Coronary artery (tissue), 2 donors: ENCODE data around the gene RUNX3.

Experiments
- DNase-seq: peaks from one replicate; pipeline ENCODE4 v3.0.0-alpha.2; 2017; ENCODE audit warnings: low spot score
- H3K27ac ChIP-seq, 2 donors: fragments of 200-600 bp; sonication (generic); one replicate each; pipeline ENCODE4 v1.5.1; 2016 to 2019
- H3K4me3 ChIP-seq: fragments of 200-600 bp; sonication (generic); 2 replicates; pipeline ENCODE4 v1.5.1; 2016; ENCODE audit warnings: mild to moderate bottlenecking, moderate library complexity
- TF ChIP-seq, protein P1 (sequence below): fragments of 200-600 bp; sonication (generic); IDR thresholded peaks from one replicate; pipeline ENCODE4 v1.5.1; 2019; ENCODE audit warnings: antibody characterized with exemption

The RUNX3 gene

DNA sequence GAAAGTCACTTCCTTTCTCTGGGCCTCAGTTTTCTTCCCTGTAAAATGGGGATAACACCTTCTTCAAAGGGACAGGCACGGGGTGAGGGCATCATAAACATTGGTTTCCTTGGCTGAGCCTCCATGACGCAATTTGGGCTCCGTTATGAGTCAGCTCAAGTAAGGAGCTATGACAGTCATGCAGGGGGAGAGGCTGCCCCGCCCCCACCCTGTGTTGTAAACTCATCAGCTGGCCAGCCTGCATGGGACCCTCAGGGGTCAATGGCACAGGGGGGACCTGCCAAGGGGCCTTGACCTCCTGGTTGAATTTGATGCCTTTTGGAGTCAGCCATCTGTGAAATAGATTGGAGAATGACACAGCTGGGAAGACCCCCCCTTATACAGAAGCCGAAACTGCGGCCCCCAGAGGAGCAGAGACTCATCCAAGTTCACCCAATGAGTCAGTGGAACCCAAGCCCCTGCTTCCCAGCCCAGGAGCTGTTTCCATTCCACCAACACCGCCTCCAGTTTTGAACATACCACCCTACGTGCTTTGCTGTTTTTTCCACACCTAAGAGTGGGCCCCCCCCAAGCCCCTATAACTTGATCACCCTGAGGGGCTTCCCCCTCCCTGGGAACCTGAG lies 36.8 kb upstream of the RUNX3 start:
- Histone ChIP-seq H3K4me3 (no peak overlapping the region), H3K27ac (no peak overlapping the region)
- no peak for DNase-seq
- TF ChIP-seq, protein P1, sequence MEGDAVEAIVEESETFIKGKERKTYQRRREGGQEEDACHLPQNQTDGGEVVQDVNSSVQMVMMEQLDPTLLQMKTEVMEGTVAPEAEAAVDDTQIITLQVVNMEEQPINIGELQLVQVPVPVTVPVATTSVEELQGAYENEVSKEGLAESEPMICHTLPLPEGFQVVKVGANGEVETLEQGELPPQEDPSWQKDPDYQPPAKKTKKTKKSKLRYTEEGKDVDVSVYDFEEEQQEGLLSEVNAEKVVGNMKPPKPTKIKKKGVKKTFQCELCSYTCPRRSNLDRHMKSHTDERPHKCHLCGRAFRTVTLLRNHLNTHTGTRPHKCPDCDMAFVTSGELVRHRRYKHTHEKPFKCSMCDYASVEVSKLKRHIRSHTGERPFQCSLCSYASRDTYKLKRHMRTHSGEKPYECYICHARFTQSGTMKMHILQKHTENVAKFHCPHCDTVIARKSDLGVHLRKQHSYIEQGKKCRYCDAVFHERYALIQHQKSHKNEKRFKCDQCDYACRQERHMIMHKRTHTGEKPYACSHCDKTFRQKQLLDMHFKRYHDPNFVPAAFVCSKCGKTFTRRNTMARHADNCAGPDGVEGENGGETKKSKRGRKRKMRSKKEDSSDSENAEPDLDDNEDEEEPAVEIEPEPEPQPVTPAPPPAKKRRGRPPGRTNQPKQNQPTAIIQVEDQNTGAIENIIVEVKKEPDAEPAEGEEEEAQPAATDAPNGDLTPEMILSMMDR: no peak

DNA sequence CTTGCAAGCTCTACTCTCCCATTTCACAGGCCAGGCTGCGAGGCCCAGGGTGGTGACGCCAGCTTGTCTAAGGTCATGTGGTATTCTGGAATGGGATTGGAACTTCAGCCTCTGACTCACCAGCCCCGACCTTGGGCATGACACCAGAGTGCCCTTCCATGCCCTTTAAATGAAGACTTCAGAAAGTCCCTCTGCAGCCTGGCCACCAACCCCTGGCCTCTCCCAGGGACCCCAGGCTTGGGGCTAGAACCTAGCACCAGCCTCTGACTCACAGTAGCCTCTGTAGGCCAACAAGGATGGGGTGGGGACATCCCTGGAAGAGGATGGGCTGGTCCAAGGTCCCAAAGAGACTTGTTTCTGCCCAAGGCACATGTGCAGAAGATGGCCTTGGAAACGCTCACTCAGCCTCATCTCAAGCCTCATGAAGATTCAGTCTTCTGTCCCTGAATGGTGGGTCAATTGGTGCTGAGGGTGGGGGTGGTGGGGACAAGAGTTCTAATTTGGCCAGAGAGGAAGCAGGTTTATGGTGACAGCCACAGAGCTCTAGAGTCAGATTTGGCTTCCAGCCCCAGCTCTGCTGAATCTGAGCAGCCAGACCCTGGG lies 36.1 kb upstream of the RUNX3 start:
- H3K27ac ChIP-seq: no peak overlapping the region
- TF ChIP-seq, protein P1: no peak

DNA sequence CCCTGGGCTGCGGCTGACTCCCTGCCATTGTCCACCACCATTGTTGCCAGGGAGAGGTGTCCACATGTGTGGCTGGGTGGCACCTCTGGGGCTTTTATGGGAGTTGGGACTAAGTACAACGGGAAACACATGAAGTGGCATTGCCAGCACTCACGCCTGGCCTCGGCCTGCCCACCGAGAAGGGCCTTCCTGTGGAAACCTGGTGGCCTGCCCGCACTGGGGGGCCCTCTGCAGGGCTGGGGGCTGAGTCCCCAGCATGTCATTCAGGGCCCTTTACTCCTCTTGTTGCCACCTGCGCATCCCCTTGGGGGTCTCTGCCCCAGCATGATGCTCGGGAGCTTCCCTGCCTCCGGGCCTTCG lies 35.5 kb upstream of the RUNX3 start:
- no peak for DNase-seq
- no peak overlapping the region for H3K27ac ChIP-seq
- TF ChIP-seq, protein P1: no peak
- no peak overlapping the region for H3K4me3 ChIP-seq

More for the DNA sequence above, 36.1 kb upstream of the RUNX3 start:
- no peak for DNase-seq
- H3K4me3 ChIP-seq: no peak overlapping the region

DNA sequence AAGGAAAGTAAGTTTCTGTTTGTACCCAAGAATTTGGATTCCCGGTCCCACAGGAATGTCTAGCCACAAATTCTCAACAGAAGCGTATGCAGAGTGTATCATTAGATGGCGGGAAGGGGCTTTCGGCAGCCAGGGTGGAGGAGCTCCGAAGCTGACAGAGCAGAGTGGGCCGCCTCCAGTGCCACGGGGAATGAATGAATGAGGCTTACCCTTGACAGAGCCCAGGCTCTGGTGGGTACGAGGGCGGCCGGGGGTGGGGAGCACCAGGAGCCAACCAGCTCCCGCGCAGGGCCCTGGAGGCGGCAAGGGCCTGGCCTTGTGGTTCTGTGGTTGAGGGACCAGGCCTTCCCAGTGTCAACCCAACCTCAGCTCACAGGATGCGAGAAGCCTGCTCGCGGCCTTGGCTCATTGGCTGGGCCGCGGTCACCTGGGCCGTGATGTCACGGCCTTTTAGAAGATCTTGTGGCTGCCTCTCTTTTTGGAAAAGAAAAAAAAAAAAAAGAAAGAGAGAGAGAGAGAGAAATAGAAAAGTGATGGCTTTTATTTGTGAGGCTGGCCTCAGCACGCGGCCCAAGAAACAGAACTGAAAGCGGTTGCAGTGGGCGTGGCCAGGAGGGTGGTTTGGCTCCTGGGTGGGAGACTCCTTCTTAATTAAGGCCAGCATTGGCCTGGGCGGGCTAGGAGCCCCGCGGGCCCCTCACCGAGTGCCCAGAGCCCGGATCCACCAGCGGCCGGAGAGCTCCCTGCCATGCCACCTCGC lies 34.9 kb upstream of the RUNX3 start:
- TF ChIP-seq, protein P1: no peak
- Histone ChIP-seq H3K4me3 (no peak overlapping the region), H3K27ac (no peak overlapping the region)
- no peak for DNase-seq

DNA sequence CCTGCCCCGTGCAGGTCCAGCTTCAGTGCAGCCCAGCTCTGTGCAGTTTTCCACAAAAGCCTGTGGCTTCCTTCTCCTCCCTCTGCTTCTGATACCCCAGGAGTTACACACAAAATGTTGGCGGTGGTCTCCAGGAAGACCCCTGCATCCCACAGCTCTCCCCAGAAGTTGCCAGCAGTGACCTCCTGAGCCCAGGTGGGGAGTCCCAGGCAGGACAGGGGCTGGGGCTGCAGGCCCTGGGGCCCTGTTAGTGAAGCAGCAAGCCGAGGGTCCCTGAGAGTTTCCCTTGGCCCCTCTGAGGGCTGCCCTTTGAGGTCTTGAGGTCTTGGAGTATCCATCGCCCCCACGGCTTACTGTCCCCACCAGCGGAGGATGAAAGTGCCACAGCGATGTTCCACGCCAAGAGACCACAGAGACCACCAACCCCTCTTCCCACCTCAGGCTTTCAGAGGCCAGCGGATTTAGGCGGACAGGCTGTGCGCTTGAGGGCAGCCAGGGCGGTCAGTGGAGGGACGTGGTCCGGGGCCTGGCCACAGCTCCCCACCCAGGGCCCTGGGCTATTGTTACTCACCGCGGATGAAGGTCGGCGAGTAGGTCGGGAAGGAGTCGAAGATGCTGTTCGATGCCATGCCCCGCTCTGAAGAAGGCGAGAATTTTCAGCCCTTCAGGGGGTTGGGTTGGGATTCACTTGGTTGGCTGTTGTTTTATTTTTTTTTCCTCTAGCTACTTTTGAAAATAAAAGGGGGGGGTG lies 34.0 kb upstream of the RUNX3 start:
- TF ChIP-seq, protein P1: no peak
- Histone ChIP-seq H3K4me3 (no peak overlapping the region), H3K27ac (no peak overlapping the region)
- DNase-seq: no peak

DNA sequence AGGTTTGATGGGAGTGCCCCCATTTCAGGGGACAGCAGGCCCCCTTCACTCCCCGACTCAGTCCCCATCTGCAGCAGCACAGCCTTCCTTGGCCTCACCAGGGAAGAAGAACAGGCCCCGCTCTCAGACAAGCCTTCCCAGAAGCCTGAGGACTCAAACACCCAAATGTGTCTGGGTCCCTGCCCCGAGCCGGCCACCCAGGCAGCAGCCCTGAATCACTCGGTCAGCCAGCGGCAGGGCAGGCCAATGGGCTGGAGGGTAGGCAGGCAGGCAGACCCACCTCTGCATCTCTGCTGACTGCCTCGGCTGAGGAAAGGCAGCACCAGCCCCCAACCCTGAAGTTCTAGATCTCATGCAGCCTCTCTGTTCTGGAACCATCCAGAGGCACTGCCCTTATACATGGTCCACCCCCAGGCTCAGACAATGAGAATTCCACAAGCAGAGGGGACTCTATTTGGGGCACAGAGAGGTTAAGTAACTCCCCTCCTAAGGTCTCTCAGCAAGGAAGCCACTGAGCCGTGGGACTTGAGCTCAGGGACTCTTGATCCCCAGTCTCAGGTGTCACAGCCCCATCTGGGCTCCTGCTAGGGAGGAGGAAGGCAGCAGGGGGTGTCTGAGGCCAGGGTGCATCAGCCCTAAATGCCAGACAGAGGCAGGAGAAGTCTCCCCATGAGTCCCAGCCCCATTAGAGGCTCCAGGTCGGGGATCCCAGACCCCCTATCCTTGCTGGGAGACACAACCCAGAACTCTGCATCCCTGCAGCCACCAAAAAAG lies 33.2 kb upstream of the RUNX3 start:
- no peak overlapping the region for H3K4me3 ChIP-seq

More for the DNA sequence above, 33.2 kb upstream of the RUNX3 start:
- H3K27ac ChIP-seq: no peak overlapping the region
- no peak for DNase-seq
- TF ChIP-seq, protein P1: no peak
